GM12875 (cell line): ENCODE results near the gene GPC5.

ENCODE experiments used
- H3K4me3 ChIP-seq: one replicate; pipeline ENCODE4 v1.5.1; 2011; ENCODE audit warnings: low read depth, low read length, control low read depth
- CTCF ChIP-seq: IDR thresholded peaks from 2 replicates; pipeline ENCODE4 v1.5.1; 2011; ENCODE audit warnings: low read depth, mild to moderate bottlenecking, control low read depth, inconsistent platforms, low read length, moderate library complexity, borderline replicate concordance; ENCODE audit not compliant: insufficient read depth

GPC5 gene

GRCh38 chr13:91622778-91623550 lies 224.5 kb downstream of the GPC5 start:
- TF ChIP-seq CTCF: no peak
- no peak overlapping the region for H3K4me3 ChIP-seq

- TF ChIP-seq CTCF: no peak
- H3K4me3 ChIP-seq: no peak overlapping the region
These were observed 229.7 kb downstream of the GPC5 start for GRCh38 chr13:91627952-91628739.

GRCh38 chr13:91630946-91631345 lies 232.5 kb downstream of the GPC5 start:
- no peak overlapping the region for H3K4me3 ChIP-seq
- TF ChIP-seq CTCF: no peak

- TF ChIP-seq CTCF: no peak
- no peak overlapping the region for H3K4me3 ChIP-seq
These were observed 233.7 kb downstream of the GPC5 start for GRCh38 chr13:91632086-91632485.

- TF ChIP-seq CTCF: no peak
These were observed 240.9 kb downstream of the GPC5 start for GRCh38 chr13:91639330-91639729.

GRCh38 chr13:91643394-91643793 lies 245.0 kb downstream of the GPC5 start:
- no peak for TF ChIP-seq CTCF
- H3K4me3 ChIP-seq: no peak overlapping the region

More at GRCh38 chr13:91639330-91639729, 240.9 kb downstream of the GPC5 start:
- no peak overlapping the region for H3K4me3 ChIP-seq
